Naive B cell (primary cell): ENCODE measurements around the gene CST9. TPM values are rescaled to one million over a fixed set of nuclear protein-coding genes. Genes with fewer than 3 reads are reported as not detected.

Experiments
- ATAC-seq, 2 donors: fragments of 150-1000 bp; cut with Tn5 transposase; 2 replicates each; pipeline ENCODE4 v1.10.0; 2021; ENCODE audit warnings: low read depth in 2 of 2, mild to moderate bottlenecking in 2 of 2, moderate library complexity in 2 of 2
- DNase-seq: peaks from one replicate; pipeline ENCODE4 v3.0.0; 2022
- H3K27ac Mint-ChIP-seq, 6 donors: one replicate each; pipeline ENCODE4 v1.8.0; 2020 to 2022; ENCODE audit warnings: mild to moderate bottlenecking in 6 of 6, mixed read lengths in 6 of 6, moderate library complexity in 5 of 6, inconsistent platforms in 2 of 6
- H3K27me3 Mint-ChIP-seq, 3 donors: one replicate each; pipeline ENCODE4 v1.8.0; 2021 to 2022; ENCODE audit warnings: mixed read lengths in 3 of 3, mild to moderate bottlenecking in 1 of 3
- H3K36me3 Mint-ChIP-seq, 2 donors: one replicate each; pipeline ENCODE4 v1.8.0; 2020 to 2022; ENCODE audit warnings: mixed read lengths in 2 of 2, inconsistent platforms in 1 of 2, mild to moderate bottlenecking in 1 of 2
- H3K4me1 Mint-ChIP-seq, 3 donors: one replicate each; pipeline ENCODE4 v1.8.0; 2020 to 2022; ENCODE audit warnings: mixed read lengths in 3 of 3, inconsistent platforms in 1 of 3, mild to moderate bottlenecking in 1 of 3, moderate library complexity in 1 of 3
- H3K4me3 Mint-ChIP-seq, 8 donors: one replicate each; pipeline ENCODE4 v1.8.0; 2020 to 2022; ENCODE audit warnings: mild to moderate bottlenecking in 8 of 8, mixed read lengths in 8 of 8, moderate library complexity in 8 of 8, inconsistent platforms in 2 of 8
- H3K9me3 Mint-ChIP-seq, 7 donors: one replicate each; pipeline ENCODE4 v1.8.0; 2020 to 2022; ENCODE audit warnings: mixed read lengths in 7 of 7, mild to moderate bottlenecking in 5 of 7, inconsistent platforms in 2 of 7, moderate library complexity in 1 of 7
- polyA plus RNA-seq, 6 donors: library from polyadenylated mRNA; unstranded; fragments of 300-500 nt; fragmentation: Illumina TruSeq; gene quantifications; one replicate each; pipeline ENCODE4 v1.2.3, GENCODE V29; 2021; ENCODE audit warnings: low read depth in 6 of 6

The CST9 gene
- polyA plus RNA-seq, 6 donors from 2014 or later = not detected

DNA sequence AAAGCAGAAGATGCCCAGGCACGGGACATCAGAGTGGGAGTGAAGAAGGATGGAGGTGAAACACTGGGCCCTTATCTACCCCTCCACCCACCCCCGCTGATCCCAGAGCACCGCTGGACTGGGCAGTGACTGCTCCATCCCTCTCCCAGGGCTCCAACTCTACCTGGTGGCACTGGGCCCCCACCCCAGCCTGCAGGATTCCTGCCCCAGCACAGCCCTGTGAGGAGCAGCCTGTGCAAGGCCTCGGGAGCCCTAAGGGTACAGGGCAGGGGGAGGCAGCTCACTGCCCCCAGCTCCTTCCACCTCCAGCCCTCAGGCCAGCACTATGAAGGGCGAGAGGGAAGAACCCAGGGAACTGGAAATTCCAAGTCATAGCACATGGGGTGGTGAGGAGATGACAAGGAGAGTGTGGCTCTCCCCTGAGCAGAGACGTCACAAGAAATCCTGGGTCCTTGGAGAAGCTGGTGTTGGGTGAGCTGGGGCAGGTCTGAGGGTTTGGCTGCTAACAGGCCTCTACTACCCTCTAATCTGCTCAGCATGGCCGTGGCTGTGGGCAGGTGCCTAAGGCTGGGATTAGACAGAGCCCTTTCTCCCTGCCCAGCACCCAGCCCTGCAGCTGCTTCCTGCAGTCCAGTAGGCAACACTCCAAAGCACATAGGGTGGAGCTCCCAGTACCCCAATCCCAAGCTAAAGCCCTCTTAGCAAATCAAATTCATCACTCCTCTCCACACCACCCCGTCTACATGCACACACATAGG lies 28.5 kb upstream of the CST9 start:
- no peak overlapping the region for H3K27ac Mint-ChIP-seq
- DNase-seq (no peak), ATAC-seq (no peak)
- H3K36me3 Mint-ChIP-seq = no peaks in the 10 kb centered on the region
- no peak overlapping the region for H3K4me3 Mint-ChIP-seq
- peaks cover 9 to 37% (median 23%) of the 10 kb centered on the region in 3 donors for H3K27me3 Mint-ChIP-seq
- H3K9me3 Mint-ChIP-seq = no peaks in the 10 kb centered on the region
- H3K4me1 Mint-ChIP-seq = peaks cover under 1 to 9% (median 6%) of the 10 kb centered on the region in 3 donors

DNA sequence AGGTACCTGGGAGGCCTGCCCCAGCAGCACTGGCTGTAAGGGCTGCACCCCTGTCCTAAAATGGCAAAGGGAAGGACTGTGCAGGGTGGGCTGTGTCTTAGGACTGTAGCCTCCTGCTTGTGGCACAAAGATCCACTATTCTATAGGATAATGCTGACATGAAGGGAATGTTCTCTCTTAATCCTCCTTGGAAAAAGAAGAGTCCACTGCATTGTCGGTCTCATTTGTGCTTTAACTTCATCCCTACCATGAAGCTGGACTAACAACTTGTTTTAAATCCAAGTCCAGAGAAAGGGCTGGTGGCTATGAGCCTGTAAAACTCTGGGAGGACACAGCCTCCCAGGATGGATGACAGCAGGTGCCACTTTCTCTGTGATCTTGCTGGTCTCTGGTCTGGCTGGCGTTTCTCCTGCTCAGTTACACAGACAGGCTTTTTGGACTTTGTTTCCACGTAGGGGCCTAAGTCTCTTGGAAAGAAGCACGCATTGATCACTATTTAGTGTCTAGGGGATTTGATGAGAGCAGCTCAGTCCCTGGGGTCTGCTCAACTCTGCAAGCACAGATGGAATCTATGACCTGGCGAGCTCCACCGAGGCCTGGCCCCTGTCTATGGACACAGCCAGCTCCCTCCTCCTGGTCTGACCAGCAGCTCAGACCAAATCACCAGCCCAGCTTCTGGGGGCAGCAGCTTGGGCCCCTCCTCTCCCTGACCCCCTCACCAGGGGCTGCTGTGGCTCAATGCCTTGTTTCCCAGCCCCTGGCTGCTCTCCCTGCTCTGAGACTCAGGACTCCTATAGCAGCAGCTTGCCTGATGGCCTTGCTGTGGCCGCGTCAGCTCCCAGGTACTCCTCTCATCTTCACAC lies 27.2 kb upstream of the CST9 start:
- Mint-ChIP-seq H3K4me1 (peaks cover 0 to 6% (median 5%) of the 10 kb centered on the region in 3 donors), H3K4me3 (peak overlapping the region in 2 of 8 donors; percentile 30 to 64), H3K9me3 (no peaks in the 10 kb centered on the region), H3K36me3 (no peaks in the 10 kb centered on the region), H3K27ac (no peak overlapping the region), H3K27me3 (peaks cover 9 to 33% (median 16%) of the 10 kb centered on the region in 3 donors)
- ATAC-seq (no peak), DNase-seq (no peak)

DNA sequence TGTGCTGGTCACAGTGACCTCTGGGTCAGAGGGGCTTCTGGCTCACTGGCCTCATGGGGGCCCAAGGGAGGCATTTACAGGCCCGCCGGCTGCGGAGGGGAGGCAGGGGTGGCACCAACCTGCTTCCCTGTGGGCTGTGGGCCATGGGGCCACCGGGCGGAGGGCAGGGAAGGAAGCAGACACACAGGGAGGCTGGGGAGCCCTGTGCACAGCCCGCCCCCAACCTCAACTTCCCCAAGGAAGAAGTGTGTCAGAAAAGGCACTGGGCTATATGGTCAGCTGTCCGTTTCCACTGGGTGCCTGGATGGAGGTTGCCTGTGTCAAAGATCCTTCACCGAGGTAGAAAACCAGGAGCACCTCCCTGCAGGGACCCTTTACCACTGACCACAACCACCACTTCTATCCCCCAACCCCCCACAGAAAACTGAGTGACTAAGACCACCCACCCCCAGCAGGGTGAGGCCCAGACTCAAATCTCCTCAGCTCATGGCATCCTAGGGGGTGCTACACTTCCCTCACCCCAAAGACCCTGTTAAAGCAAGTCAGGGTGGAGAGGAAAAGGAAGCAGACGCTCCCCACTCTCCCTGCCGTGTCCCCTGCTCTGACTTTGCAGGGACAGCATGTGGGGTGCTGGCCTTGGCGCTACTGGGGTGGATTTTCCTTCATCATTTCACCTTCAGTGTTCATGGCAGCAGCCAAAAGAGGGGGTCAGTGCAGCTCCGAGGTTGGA lies 26.4 kb upstream of the CST9 start:
- Mint-ChIP-seq H3K9me3 (no peaks in the 10 kb centered on the region), H3K4me3 (no peak overlapping the region), H3K27ac (no peak overlapping the region), H3K4me1 (peaks cover 0 to 5% (median 4%) of the 10 kb centered on the region in 3 donors), H3K27me3 (peaks cover 9 to 32% (median 14%) of the 10 kb centered on the region in 3 donors), H3K36me3 (no peaks in the 10 kb centered on the region)
- ATAC-seq = no peak
- DNase-seq = no peak

DNA sequence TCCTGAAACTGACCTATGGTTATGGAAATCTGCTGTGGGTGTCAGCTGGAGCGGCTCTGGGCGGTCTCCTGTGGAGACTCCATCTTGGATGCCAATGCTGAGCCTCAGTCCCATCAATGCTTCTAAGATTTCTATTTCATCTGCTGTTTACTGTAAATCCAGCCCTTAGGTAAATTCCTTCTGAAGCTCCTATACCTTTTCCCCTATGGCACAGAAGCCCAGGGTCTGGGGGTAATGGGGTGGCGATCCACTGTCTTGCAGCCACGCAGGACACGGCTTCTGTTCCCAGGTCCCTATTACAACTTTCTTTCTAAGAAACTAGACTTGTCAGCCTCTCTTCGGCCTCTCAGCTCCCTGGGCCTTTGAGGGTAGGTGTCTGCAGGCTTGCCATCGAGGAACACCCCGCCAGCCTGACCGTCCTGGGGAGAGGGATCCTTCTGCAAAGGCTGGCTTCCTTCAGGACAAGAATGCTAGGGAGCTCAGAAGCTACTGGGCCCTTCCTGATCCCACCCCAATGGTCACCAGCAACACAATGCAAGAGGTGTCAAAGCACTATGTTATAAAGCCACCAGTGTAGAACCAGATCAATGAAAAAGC lies 25.6 kb upstream of the CST9 start:
- no peak overlapping the region for H3K27ac Mint-ChIP-seq
- H3K4me3 Mint-ChIP-seq = no peak overlapping the region
- DNase-seq = no peak
- H3K9me3 Mint-ChIP-seq = no peaks in the 10 kb centered on the region
- no peaks in the 10 kb centered on the region for H3K36me3 Mint-ChIP-seq
- H3K27me3 Mint-ChIP-seq = peaks cover 5 to 24% (median 6%) of the 10 kb centered on the region in 3 donors
- no peak for ATAC-seq
- H3K4me1 Mint-ChIP-seq = no peaks in the 10 kb centered on the region

DNA sequence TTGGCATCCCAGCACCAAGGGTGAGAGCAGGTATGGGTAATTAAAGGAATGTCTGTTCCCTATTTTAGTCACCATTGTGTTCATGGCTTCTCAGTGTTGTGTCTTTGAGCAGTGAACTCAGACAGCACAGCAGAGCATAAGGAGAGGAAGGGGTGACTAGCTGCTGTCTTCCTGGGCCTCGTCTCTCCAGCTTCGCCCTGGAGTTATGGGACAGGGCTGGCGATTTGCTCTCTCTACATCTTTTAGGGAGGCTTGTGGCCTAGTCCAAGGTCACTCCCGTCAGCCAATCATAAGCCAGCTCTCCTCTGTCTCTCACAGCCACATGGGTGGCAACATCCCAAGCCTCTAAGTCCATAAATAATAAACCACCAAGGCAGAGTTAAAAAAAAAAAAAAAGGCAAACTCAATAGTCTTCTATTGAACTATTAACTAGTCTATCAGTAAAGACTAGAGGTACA lies 24.7 kb upstream of the CST9 start:
- Mint-ChIP-seq H3K27ac (no peak overlapping the region), H3K36me3 (no peaks in the 10 kb centered on the region), H3K4me3 (no peak overlapping the region), H3K9me3 (no peaks in the 10 kb centered on the region), H3K27me3 (peaks cover 0 to 19% (median 5%) of the 10 kb centered on the region in 3 donors), H3K4me1 (no peaks in the 10 kb centered on the region)
- ATAC-seq (no peak), DNase-seq (no peak)

DNA sequence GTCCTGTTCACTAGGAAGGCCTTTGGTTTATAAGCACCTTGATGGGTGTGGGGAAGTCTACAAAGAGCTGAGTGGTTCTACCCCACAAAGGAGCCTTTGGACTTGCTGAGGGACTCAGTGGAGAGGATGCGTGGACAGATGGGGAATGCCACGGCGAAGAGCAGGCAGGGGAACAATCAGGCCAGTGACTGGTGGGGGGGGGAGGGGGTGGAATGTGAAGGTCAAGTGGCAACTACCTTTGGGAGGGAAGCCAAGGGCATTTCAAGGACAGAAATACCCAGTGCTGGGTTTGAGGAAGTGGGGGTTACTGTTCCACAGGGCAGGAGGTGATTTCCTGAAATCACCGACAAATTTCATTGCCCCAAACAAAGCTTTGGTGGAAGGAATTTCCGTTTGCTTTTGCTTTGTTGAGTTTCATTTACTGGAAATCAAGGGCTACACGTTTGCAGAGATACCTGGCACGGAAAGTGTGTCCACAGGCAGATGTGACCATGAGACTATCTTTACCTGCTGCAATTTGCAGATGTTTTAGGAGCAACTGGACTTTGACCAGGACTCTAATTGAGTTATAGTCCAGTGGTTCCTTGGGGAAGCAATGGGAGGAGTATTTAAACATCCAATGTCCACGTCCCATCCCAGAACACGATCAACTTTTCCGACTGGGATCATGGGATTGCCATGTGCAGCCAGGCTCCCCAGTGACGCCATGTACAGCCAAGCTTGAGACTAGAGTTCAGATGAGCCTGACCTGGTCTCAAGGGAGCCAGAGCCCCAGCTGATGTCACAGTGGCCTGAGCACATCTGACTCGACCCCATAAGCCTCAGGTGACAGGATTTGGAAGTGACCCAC lies 24.1 kb upstream of the CST9 start:
- H3K9me3 Mint-ChIP-seq = no peaks in the 10 kb centered on the region
- H3K36me3 Mint-ChIP-seq = no peaks in the 10 kb centered on the region
- no peak for ATAC-seq
- no peak overlapping the region for H3K4me3 Mint-ChIP-seq
- H3K4me1 Mint-ChIP-seq = no peaks in the 10 kb centered on the region
- peaks cover 0 to 13% (median 3%) of the 10 kb centered on the region in 3 donors for H3K27me3 Mint-ChIP-seq
- H3K27ac Mint-ChIP-seq = no peak overlapping the region
- no peak for DNase-seq

DNA sequence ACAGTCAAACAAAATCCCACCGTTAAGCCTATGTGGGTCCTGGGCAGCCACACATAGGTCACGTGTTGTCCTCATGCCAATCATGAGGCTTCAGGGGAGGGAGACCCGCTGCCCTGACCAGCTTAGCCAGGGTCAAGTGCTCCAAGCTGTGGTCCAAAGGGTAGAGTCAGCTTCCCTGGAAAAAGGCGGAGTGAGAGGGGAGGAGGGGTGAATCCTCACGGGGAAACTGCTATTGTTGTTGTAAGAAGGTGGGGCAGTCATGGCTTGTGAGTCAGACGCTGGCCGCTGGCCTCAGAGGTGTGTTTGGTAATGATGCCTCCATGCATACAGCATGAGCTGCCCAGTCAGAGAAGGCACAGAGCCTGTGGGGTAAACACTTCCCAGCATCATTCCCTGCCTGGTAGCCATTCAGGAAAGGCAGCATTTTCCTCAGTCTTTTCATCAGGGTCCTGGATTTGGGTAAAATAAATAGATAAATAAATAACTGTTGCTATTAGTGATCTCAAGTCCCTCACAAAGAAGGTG lies 23.4 kb upstream of the CST9 start:
- H3K36me3 Mint-ChIP-seq = no peaks in the 10 kb centered on the region
- no peak for ATAC-seq
- peaks cover 0 to 13% (median 0%) of the 10 kb centered on the region in 3 donors for H3K27me3 Mint-ChIP-seq
- no peak for DNase-seq
- no peaks in the 10 kb centered on the region for H3K4me1 Mint-ChIP-seq
- no peaks in the 10 kb centered on the region for H3K9me3 Mint-ChIP-seq
- H3K27ac Mint-ChIP-seq = peak overlapping the region in 1 of 6 donors; percentile 16
- no peak overlapping the region for H3K4me3 Mint-ChIP-seq

DNA sequence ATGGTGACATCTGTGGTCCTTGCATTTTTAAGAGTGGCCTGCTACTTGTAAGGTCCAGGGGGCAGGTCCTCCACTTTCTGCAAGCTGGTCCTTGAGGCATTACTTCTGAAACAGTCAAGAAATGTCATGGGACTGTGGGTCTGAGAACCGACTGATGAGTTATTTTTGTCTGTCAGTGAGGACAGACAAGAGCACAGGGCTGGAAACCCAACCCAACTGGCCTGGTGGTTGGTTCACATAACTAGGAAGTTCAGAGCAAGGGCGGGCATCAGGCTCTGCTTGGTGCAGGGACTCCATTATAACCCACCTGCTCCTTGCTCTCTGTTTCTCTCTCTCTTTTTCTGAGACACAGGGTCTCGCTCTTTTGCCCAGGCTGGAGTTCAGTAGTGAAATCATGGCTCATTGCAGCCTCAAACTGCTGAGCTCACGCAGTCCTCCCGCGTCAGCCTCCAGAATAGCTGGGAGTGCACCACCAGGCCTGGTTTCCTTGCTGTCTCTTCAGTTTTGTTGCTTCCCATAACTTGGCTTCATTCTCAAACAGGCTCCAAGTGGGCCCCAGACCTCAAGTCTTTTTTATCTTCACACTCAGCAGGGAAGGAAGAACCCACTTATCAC lies 22.8 kb upstream of the CST9 start:
- H3K4me3 Mint-ChIP-seq = no peak overlapping the region
- peak overlapping the region in 1 of 6 donors; percentile 16 for H3K27ac Mint-ChIP-seq
- DNase-seq (no peak), ATAC-seq (no peak)
- peaks cover 0 to 13% (median 0%) of the 10 kb centered on the region in 3 donors for H3K27me3 Mint-ChIP-seq
- H3K9me3 Mint-ChIP-seq = no peaks in the 10 kb centered on the region
- H3K36me3 Mint-ChIP-seq = no peaks in the 10 kb centered on the region
- no peaks in the 10 kb centered on the region for H3K4me1 Mint-ChIP-seq

DNA sequence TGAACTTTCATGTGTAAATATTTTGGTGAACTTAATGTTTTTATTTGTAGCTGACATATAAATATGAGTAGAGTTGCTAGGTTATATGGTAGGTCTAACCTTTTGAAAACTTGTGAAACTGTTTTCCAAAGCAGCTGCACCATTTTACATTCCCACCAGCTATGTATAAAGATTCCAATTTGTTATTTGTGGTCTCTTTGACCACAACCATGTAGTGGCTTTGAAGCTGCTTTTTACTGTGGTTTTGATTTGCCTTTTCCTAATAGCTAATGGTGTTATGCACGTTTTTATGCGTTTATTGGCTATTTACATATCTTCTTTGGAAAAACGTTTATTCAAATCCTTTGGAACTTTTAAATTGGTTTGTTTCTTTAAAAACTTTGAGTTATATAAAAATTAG lies 21.8 kb upstream of the CST9 start:
- Mint-ChIP-seq H3K27ac (no peak overlapping the region), H3K9me3 (no peaks in the 10 kb centered on the region), H3K36me3 (no peaks in the 10 kb centered on the region), H3K27me3 (peaks cover 0 to 13% (median 0%) of the 10 kb centered on the region in 3 donors), H3K4me1 (peaks cover 0 to 5% (median 3%) of the 10 kb centered on the region in 3 donors), H3K4me3 (no peak overlapping the region)
- ATAC-seq (no peak), DNase-seq (no peak)

DNA sequence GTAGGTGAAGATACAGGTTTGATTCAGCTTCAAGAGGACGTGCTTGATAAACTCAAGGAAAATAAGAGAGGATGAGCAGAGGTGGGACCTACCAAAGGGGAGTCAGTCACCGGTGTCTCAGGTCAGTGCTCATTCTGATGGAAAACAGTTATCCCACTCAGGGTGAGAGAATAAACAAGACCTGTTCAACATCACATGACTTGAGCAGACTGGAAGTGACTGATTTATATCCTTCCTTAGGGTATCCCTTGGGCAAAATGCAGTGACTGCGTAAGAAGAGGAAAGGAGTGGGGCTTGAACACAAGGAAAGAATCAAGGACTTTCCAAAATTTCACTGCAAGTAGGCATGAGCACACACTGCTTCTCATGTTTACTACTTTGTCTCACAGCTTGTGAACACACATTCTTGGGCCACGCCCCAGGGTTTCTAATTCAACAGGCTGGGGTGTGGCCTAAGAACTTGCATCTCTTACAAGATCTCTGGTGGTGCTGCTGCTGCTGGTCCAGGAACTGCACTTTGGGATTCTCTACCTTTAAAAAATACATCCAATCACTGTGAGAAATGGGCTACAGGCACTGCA lies 20.4 kb upstream of the CST9 start:
- peak overlapping the region in 1 of 6 donors; percentile 78 for H3K27ac Mint-ChIP-seq
- H3K27me3 Mint-ChIP-seq = peaks cover 0 to 13% (median 6%) of the 10 kb centered on the region in 3 donors
- no peak overlapping the region for H3K4me3 Mint-ChIP-seq
- H3K9me3 Mint-ChIP-seq = no peaks in the 10 kb centered on the region
- peaks cover 0 to 5% (median 3%) of the 10 kb centered on the region in 3 donors for H3K4me1 Mint-ChIP-seq
- H3K36me3 Mint-ChIP-seq = no peaks in the 10 kb centered on the region
- DNase-seq (no peak), ATAC-seq (no peak)

DNA sequence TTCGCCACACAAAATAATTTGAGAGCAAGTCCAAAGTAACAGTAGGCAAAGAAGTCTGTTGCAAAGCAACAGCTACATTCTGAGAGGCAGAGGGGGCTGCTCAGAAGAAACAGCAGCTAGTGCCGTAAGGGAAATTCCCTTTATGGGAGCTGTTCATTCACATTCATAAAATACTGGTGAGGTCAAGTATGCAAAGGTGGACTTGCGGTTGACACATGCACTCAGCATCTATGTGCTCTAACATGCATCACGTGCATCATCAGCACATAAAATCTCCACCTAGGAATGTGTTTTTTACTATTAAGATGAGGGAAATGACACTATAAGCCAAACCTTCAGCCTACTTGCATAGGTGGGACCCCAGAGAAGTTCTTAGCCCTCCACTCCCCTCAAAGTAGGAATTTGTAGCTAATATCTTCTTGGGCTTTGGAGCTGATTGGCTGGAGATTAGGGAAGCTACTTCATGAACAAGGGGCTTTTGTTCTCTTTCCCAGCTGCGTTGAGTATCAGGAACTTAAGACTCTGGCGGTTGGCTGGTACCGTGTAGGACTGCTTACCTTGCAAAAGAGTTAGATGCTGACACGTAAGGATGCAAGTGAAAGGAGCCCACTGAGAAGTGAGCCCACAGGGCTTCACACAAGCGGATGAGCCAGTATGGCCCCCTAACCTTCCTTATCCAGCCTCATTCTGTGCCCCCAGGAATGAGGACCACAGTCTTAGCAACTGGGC lies 19.7 kb upstream of the CST9 start:
- DNase-seq (no peak), ATAC-seq (no peak)
- Mint-ChIP-seq H3K9me3 (no peaks in the 10 kb centered on the region), H3K36me3 (no peaks in the 10 kb centered on the region), H3K27ac (no peak overlapping the region), H3K4me1 (peaks cover 0 to 5% (median 3%) of the 10 kb centered on the region in 3 donors), H3K4me3 (no peak overlapping the region), H3K27me3 (peaks cover 0 to 13% (median 11%) of the 10 kb centered on the region in 3 donors)
